Sigmoid colon (tissue), 7 donors: ENCODE data around the gene CEP120. TPM values are rescaled to one million over a fixed set of nuclear protein-coding genes. Genes with fewer than 3 reads are reported as not detected.

Source experiments
- DNase-seq: peaks from one replicate; pipeline ENCODE4 v3.0.0-alpha.2; 2019
- H3K27ac ChIP-seq, 4 donors: fragments of 200-600 bp; sonication (generic); one replicate each; pipeline ENCODE4 v1.5.1; 2016 to 2019; ENCODE audit warnings: mild to moderate bottlenecking in 1 of 4
- H3K27me3 ChIP-seq, 3 donors: fragments of 200-600 bp; sonication (generic); one replicate each; pipeline ENCODE4 v1.5.1; 2019; ENCODE audit warnings: mild to moderate bottlenecking in 1 of 3
- H3K36me3 ChIP-seq, 4 donors: fragments of 200-600 bp; sonication (generic); one replicate each; pipeline ENCODE4 v1.5.1; 2016 to 2019
- H3K4me1 ChIP-seq, 4 donors: fragments of 200-600 bp; sonication (generic); one replicate each; pipeline ENCODE4 v1.5.1; 2017 to 2019
- H3K4me3 ChIP-seq, 4 donors: fragments of 200-600 bp; sonication (generic); one replicate each; pipeline ENCODE4 v1.5.1; 2017 to 2019; ENCODE audit warnings: mild to moderate bottlenecking in 2 of 4, moderate library complexity in 1 of 4
- H3K9me3 ChIP-seq, 4 donors: fragments of 200-600 bp in 3 of 4; sonication (generic) in 3 of 4; one replicate each; pipeline versions ENCODE4 v1.5.1 to v1.6.1; 2013 to 2019
- EP300 ChIP-seq, 4 donors: sonication (generic); formaldehyde crosslinking; IDR thresholded peaks; one replicate each; pipeline ENCODE4 v1.6.1; 2017; ENCODE audit warnings: antibody characterized with exemption in 4 of 4
- POLR2A ChIP-seq, 2 donors: fragments of 450-650 bp; IDR thresholded peaks; one replicate each; pipeline ENCODE4 v1.6.1; 2016; ENCODE audit warnings: antibody characterized with exemption in 2 of 2, mild to moderate bottlenecking in 2 of 2, moderate library complexity in 2 of 2
- POLR2AphosphoS5 ChIP-seq, 4 donors: sonication (generic); formaldehyde crosslinking; IDR thresholded peaks; one replicate each; pipeline ENCODE4 v1.6.1; 2017; ENCODE audit warnings: antibody characterized with exemption in 4 of 4
- WGBS, 2 donors: extraction: QIAGEN DNeasy Blood & Tissue Kit; methylation state at CpG; one replicate each; pipeline ENCODE4 v1.1.7; 2013; 5-methylcytosine and 5-hydroxymethylcytosine counted together
- intact Hi-C: fragments of 100-400 bp; cut with DNase I; formaldehyde crosslinking; loops from one replicate; pipeline ENCODE4 v1.15.1; 2023
- polyA plus RNA-seq, 3 donors: library from polyadenylated mRNA; stranded (reverse); fragments of 200-250 nt; gene quantifications; one replicate each; pipeline ENCODE4 v1.2.3, GENCODE V29; 2013
- total RNA-seq, 4 donors: library from RNA; depleted of rRNA; stranded (reverse); fragments of >200 nt; gene quantifications; one replicate each; pipeline ENCODE4 v1.1.0, GENCODE V29; 2016
- TF ChIP-seq, protein P1 (sequence below), 4 experiments: fragments of 450-650 bp in 3 of 4; fragments of 200-600 bp in 1 of 4; IDR thresholded peaks; one replicate each; pipeline ENCODE4 v1.5.1; 2016 to 2019; ENCODE audit warnings: antibody characterized with exemption in 4 of 4, mild to moderate bottlenecking in 3 of 4, moderate library complexity in 2 of 4
- donor health status: healthy with polysubstance abuse.
- donor health status: Bipolar disorder and iron deficiency.
- donor health status: healthy.

CEP120 gene
- total and polyA plus RNA-seq, 7 donors, result 3.9 to 23.5 (median 18.6) TPM

DNA sequence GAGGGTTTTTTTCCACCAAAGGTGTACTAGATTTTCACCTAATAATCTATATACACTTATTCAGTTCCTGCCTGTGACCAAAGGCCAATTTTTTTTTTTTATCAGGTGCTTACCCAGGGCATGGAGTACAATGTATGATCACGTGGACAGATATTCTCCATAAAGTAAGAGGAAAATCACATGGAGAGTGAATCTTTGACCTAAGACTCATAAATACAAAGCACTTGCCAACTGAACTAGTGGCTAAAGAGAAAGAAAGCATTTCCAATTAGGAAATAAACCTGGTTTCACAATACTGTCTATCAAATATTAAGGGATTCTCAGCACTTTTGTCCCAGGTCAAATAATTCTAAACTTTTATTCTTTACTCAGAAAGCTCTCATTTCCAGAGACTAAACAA is 33.0 kb upstream of the CEP120 start:
- Histone ChIP-seq H3K9me3 (no peaks in the 10 kb centered on the region), H3K36me3 (no peaks in the 10 kb centered on the region), H3K27me3 (no peaks in the 10 kb centered on the region), H3K27ac (no peak overlapping the region), H3K4me3 (no peak overlapping the region), H3K4me1 (peaks cover 0 to 7% (median 0%) of the 10 kb centered on the region in 4 donors)
- WGBS, 2 donors, result 16 to 67% methylated on average over 1 of the region's 1 CpG
- intact Hi-C loops, result no loop called here
- no peak for TF ChIP-seq POLR2A (IDR thresholded peaks at IDR 0.05)
- no peak for TF ChIP-seq POLR2AphosphoS5 (IDR thresholded peaks at IDR 0.05)
- TF ChIP-seq, protein P1, sequence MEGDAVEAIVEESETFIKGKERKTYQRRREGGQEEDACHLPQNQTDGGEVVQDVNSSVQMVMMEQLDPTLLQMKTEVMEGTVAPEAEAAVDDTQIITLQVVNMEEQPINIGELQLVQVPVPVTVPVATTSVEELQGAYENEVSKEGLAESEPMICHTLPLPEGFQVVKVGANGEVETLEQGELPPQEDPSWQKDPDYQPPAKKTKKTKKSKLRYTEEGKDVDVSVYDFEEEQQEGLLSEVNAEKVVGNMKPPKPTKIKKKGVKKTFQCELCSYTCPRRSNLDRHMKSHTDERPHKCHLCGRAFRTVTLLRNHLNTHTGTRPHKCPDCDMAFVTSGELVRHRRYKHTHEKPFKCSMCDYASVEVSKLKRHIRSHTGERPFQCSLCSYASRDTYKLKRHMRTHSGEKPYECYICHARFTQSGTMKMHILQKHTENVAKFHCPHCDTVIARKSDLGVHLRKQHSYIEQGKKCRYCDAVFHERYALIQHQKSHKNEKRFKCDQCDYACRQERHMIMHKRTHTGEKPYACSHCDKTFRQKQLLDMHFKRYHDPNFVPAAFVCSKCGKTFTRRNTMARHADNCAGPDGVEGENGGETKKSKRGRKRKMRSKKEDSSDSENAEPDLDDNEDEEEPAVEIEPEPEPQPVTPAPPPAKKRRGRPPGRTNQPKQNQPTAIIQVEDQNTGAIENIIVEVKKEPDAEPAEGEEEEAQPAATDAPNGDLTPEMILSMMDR (IDR thresholded peaks at IDR 0.05), result no peak
- TF ChIP-seq EP300 (IDR thresholded peaks at IDR 0.05), result no peak
- DNase-seq, result no peak

DNA sequence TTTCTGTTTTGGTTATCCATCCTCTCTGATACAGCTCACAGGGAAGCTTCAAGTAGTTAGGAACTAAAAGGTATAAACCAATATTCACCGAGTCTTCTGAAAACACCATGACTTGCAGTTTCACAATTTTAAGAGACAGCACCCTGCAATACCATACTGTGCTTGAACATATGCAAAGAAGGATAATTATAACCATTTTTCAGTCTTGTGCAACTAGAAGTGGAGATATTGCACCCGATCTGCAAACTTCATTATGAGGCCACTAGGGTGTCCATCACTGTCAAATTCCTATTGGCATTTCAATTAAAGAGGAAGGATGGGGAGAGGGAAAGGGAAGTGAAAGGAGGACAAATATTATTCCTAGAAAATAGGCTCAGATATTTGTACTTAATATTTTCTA is 32.4 kb upstream of the CEP120 start:
- intact Hi-C loops, result no loop called here
- Histone ChIP-seq H3K4me1 (peaks cover 0 to 7% (median 0%) of the 10 kb centered on the region in 4 donors), H3K27ac (no peak overlapping the region), H3K9me3 (no peaks in the 10 kb centered on the region), H3K36me3 (no peaks in the 10 kb centered on the region), H3K4me3 (no peak overlapping the region), H3K27me3 (no peaks in the 10 kb centered on the region)
- WGBS, 2 donors, result 62 to 75% methylated on average over 2 of the region's 2 CpGs
- no peak for DNase-seq
- TF ChIP-seq POLR2A (IDR thresholded peaks at IDR 0.05), result no peak
- TF ChIP-seq, protein P1 (IDR thresholded peaks at IDR 0.05), result no peak
- TF ChIP-seq POLR2AphosphoS5 (IDR thresholded peaks at IDR 0.05), result no peak
- TF ChIP-seq EP300 (IDR thresholded peaks at IDR 0.05), result no peak

DNA sequence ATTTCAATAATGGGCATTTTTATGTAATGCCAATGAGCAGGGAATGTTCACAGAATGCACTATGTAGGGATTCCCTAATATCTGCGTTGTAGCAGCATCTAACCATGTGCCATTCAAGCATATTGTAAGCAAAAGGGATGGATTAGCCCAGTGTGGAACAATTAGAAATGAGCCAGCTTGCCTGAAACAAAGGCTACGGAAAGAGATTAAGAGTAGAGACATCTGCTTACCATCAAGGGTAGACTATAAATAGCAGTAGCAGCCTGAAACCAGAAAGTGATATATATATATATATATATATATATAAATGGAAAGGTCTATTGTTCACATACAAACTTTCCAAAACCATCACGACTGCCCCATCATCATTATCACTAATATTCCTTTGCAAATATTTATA is 31.9 kb upstream of the CEP120 start:
- peaks cover 0 to 7% (median 0%) of the 10 kb centered on the region in 4 donors for H3K4me1 ChIP-seq
- H3K27ac ChIP-seq, result no peak overlapping the region
- no peaks in the 10 kb centered on the region for H3K9me3 ChIP-seq
- WGBS, 2 donors, result 72 to 89% methylated on average over 3 of the region's 3 CpGs
- no peaks in the 10 kb centered on the region for H3K27me3 ChIP-seq
- intact Hi-C loops, result no loop called here
- H3K4me3 ChIP-seq, result no peak overlapping the region
- TF ChIP-seq POLR2AphosphoS5 (IDR thresholded peaks at IDR 0.05) (no peak), EP300 (IDR thresholded peaks at IDR 0.05) (no peak), POLR2A (IDR thresholded peaks at IDR 0.05) (no peak)
- TF ChIP-seq, protein P1 (IDR thresholded peaks at IDR 0.05), result no peak
- no peak for DNase-seq
- no peaks in the 10 kb centered on the region for H3K36me3 ChIP-seq

DNA sequence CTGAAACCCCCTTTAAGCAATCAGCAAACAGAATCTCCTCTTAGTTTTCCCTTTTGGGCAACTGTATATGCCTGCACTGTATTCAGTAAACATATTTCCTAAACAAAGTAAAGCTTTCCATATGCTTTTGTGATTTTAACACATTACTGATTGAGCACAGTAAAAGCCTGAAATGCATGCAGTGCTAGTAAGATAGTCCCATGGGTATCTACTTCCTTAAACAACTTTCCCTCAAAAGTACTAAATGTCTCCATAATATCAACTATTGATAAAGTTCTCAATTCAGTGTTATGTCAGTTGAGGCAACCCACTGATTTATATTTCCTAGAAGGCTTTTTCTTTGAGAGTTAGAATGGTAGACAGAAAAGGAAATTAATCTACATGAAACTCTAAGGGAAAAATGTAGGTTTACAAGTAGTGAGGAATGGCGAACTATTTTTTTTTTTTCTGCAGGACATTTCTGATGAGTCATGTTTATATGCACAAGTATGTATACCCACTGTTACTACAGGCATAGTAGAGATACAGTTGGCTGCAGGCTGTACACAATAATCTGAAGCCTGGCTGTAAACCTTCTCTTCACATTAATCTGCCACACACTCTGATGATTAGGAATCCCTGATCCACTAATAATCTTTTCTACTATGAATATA is 31.2 kb upstream of the CEP120 start:
- Histone ChIP-seq H3K4me3 (no peak overlapping the region), H3K4me1 (peaks cover 0 to 7% (median 0%) of the 10 kb centered on the region in 4 donors), H3K9me3 (no peaks in the 10 kb centered on the region), H3K27ac (no peak overlapping the region), H3K36me3 (no peaks in the 10 kb centered on the region), H3K27me3 (no peaks in the 10 kb centered on the region)
- intact Hi-C loops, result no loop called here
- TF ChIP-seq, protein P1 (IDR thresholded peaks at IDR 0.05), result no peak
- TF ChIP-seq POLR2A (IDR thresholded peaks at IDR 0.05) (no peak), EP300 (IDR thresholded peaks at IDR 0.05) (no peak), POLR2AphosphoS5 (IDR thresholded peaks at IDR 0.05) (no peak)
- 39 to 64% methylated on average over 1 of the region's 1 CpG for WGBS, 2 donors
- no peak for DNase-seq

- TF ChIP-seq, protein P1 (IDR thresholded peaks at IDR 0.05), result no peak
- no peak for TF ChIP-seq POLR2AphosphoS5 (IDR thresholded peaks at IDR 0.05)
- no peak for TF ChIP-seq EP300 (IDR thresholded peaks at IDR 0.05)
- no peak for TF ChIP-seq POLR2A (IDR thresholded peaks at IDR 0.05)
- intact Hi-C loops, result no loop called here
- no peak for DNase-seq
- Histone ChIP-seq H3K27ac (no peak overlapping the region), H3K36me3 (no peaks in the 10 kb centered on the region), H3K27me3 (no peaks in the 10 kb centered on the region), H3K4me1 (peaks cover 0 to 7% (median 0%) of the 10 kb centered on the region in 4 donors), H3K9me3 (no peaks in the 10 kb centered on the region), H3K4me3 (no peak overlapping the region)
- 78 to 93% methylated on average over 4 of the region's 4 CpGs for WGBS, 2 donors
Observed at GRCh38 chr5:123452401-123452800, 29.2 kb upstream of the CEP120 start.
